ENCODE measurements around the gene AIG1. TPM values are rescaled to one million over a fixed set of nuclear protein-coding genes. Genes with fewer than 3 reads are reported as not detected.
"Not testable (repeated sequence)": the region's sequence is repeated elsewhere in the genome, so short reads cannot be mapped to it uniquely, and the experiment has no call there.

The AIG1 gene
- total RNA-seq, 1 donor from 2014 or later: 24.9 TPM

- ATAC-seq: peak; percentile 60
These were observed 273.2 kb downstream of the AIG1 start for GRCh38 chr6:143333749-143334520.

DNA sequence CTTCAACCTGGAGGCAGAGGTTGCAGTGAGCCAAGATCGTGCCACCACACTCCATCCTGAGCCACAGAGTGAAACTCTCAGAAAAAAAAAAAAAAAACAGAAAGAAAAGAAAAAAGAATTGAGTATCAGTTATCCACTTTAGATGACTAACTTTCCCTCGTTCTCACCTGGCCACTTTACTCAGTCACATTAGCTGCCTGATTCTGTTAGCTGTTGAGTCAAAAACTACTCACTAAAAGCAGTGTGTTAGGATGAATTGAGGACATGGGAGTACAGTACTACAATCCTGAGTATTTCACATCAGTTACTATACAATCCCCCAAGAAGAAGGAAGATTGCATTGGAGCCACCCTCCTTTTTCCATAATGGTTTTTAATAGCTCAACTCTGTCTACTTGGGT, 275.2 kb downstream of the AIG1 start:
- ATAC-seq: no peak

DNA sequence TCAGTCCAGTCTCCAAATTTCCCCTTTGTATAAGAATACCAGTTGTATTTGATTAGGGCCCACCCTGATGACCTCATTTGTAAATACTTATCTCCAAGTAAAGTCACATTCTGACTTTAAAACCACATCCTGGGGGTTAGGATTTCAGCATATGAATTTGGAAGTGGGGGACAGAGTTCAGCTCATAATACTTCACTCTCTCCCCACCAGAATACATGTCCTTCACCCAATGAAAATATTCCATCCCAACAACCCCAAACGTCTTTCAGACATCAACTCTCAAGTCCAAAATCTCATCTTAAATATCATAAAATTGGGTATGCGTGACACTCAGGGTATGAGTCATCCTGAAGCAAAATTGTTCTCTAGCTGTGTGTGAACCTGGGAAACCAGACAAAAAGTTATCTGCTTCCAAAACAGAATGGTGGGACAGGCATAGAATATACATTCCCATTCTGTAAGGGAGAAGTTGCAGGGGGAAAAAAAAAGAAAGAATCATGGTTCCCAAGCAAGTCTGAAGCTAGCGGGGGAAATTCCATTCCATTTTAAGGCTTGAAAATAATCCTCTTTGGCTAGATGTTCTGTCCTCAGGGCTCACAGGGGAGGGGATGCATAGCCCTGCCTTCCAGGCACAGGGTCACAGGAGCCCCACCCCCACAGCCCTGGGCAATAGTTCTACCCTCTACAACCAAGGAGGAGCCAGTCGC, 275.9 kb downstream of the AIG1 start:
- no peak for ATAC-seq

- no peak for ATAC-seq
These were observed 276.7 kb downstream of the AIG1 start for GRCh38 chr6:143337201-143337949.

- ATAC-seq: peak; percentile 95
These were observed 278.5 kb downstream of the AIG1 start for GRCh38 chr6:143339223-143339622.

DNA sequence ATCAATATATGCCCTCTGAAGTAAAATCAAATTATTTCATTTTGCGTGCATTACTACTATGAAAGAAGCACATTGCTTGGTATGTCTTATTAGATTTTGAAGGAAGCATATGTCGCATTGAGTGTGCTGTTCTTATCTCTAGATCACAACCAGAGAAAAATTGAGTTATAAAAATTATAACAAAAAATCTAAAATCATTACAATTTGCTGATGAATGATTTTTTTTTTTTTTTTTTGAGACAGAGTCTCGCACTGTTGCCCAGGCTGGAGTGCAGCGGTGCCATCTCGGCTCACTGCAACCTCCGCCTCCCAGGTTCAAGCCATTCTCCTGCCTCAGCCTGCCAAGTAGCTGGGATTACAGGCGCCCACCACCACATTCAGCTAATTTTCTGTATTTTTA, 284.8 kb downstream of the AIG1 start:
- not testable (repeated sequence) for ATAC-seq

GRCh38 chr6:143346004-143346403, 285.3 kb downstream of the AIG1 start:
- no peak for ATAC-seq

- ATAC-seq: no peak
These were observed 287.8 kb downstream of the AIG1 start for GRCh38 chr6:143348531-143348930.

- ATAC-seq: no peak
These were observed 288.8 kb downstream of the AIG1 start for GRCh38 chr6:143349530-143349929.

- ATAC-seq: no peak
These were observed 295.6 kb downstream of the AIG1 start for GRCh38 chr6:143356101-143356880.

DNA sequence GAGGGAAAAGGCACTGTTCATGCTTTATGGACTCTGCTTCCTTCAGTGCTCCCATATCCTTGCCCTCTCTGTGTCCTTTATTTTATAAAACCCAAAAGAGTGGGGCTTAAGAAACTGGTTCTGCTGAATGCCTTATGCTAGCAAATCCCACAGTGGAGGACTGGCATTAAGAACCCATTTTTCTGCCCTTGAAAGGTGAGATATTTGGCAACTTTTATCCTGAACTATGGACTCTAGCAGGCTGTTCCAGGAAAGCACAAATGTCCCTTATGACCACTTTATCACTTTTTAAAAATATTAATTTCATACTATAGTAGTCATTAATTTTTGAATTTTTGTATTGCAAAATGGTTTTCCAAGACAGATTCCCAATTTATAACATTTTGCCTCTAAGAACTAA, 296.5 kb downstream of the AIG1 start:
- ATAC-seq: no peak

DNA sequence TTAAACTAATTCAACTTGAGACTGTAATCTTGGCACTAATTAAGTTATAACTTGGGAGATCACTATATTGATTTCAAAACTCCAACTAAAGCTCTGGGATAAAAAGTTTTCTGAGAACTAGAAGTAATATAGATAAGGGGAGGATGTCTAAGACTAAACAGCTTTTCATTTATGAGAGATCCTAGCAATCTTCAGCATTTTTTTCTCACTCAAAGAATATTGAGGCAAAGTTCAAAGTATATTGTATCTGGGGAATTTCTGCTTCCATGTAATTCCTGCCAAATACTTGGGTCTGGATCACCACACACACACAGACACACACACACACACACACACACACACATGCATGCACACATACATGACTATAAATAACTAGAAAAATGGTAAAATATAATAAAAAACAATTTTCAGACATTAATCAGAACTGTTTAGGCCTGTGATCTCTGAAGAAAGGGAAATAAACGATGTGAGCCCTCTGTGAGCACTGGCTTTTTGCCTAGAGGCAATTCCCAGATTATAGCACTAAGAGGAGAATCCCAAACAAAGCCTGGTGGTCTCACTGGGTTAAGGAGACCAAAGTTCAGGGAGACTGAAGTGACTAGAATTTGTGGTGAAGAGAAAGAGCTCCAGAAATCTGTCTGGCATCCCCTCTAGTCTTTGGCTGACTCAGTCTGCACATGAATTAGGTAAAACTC, 297.0 kb downstream of the AIG1 start:
- no peak for ATAC-seq

DNA sequence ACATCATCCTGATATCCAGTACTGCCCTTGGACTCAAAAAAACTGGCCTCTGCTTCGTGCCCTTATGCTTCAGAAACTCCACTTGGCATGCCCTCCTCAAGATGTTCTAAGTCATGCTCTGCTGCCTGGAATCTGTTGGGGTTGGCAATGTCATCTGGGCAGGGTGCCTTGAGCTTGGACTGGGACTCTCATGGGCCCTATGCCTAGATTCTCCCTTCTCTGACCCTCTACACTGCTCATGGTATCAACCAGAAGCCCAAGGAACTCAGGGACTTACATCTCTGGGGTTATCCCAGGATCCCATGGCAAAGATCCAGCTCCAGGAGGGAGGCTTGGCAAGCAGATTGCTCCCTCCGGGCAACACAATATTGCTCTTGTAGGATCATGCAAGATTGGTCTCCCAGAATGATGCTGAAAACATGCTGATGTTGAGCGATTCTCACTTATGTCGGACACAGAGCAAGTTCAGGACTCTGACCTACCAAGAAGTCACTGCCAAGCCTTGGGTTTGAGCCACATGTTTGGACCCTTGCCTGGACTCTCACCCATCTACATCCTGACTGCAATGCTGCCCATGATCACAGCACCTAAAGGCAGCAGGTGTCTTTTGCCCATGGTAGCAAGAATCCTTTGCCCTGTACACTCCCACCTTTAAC, 301.0 kb downstream of the AIG1 start:
- ATAC-seq: no peak

DNA sequence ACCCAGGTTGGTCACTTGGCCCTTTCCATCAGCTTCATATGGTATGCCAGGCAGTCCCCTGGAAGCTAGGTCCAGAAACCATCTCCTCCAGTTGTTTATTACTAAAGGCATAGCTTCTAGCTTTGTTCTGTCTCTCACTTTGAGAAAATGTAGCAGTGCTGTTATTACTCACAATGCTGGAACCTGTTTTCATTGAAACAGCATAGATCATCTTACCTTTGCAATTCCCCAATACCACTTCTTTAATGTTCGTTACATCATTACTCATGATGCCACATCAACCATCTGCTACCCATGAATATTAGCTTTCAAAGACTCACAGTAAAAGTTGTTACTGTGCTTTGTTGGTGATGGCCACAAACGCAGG, 301.5 kb downstream of the AIG1 start:
- ATAC-seq: no peak

GRCh38 chr6:143363299-143363698, 302.6 kb downstream of the AIG1 start:
- ATAC-seq: no peak

GRCh38 chr6:143368426-143368825, 307.7 kb downstream of the AIG1 start:
- peak; percentile 29 for ATAC-seq

GRCh38 chr6:143369971-143370370, 309.3 kb downstream of the AIG1 start:
- no peak for ATAC-seq

- no peak for ATAC-seq
These were observed 310.2 kb downstream of the AIG1 start for GRCh38 chr6:143370812-143371370.

DNA sequence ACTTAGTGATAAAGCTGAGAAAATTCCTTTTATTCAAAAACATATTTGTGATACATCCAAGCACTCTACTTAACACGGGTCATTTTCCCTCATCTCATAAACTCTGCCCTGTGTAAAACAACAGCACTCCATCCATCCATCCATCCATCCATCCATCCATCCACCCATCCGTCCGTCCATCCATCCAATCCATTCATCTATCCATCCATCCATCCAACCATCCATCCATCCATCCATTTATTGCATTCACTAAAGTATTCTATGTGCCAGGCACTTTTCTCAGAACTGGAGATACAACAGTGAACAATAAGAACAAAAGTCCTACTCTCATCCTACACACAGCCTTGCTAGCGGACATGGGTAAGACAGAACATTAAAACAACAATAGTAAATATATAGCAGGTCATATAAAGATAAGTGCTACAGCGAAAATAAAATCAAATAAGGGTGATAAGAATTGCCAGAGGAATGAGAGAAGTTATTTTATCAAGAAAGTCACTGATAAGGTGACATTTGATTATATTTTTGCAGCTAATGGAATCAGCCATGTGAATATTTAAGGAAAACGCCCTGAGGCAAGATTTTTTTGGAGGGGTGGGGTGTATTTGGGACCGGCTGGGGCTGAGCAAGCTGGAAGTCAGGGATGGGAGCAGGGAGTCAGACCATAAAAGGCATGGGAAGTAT, 311.7 kb downstream of the AIG1 start:
- no peak for ATAC-seq

DNA sequence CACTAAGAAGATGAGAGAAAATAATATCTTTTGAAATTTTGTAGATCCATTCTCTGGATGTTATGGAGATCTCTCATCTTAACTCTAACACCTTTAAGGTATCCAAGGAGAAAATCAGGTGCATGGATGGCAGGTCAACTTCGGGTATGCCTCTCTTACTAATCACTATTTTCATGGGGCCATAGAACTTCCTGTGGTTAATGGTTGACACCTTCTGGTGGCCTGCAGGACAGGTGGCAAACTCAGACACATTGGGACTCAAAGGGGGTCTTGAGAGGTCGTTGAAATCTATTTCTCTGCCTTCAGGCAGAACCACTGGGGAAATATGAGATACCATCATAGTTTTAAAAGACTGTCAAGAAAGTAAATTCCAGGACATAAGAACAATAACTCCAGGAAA, 313.3 kb downstream of the AIG1 start:
- no peak for ATAC-seq
